ENCODE data around the gene THSD4. TPM values are rescaled to one million over a fixed set of nuclear protein-coding genes. Genes with fewer than 3 reads are reported as not detected.

The THSD4 gene
- total and polyA plus RNA-seq, 2 of the 8 experiments (the other 6 are each of a cell fraction or from before 2014, with no cell fraction given) = 2.5 to 6.2 TPM

DNA sequence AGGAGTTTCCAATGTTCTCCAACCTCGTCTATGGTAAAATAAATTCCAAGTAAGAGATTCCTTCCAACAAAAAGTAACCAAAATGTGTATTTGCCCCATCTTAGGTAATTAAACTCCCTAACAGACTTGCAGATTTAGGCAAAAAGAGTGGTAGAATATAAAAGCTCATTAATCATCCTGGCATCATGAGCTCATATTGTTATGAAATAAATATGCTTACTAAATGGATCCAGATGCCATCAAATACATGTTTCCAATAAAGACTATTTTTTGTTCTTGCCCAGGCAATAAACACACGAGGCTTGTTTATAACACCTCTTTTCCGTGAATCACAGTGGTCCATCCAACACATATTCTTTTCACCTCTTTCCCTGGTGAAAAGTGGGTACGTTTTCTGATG is 189.4 kb downstream of the THSD4 start:
- no peak overlapping the region for H2AK5ac ChIP-seq (ENCODE audit: low read depth, low read length)
- H2BK5ac ChIP-seq (ENCODE audit: low read depth, low read length) = no peak overlapping the region
- no peak overlapping the region for H3K14ac ChIP-seq (ENCODE audit: insufficient read length)
- H3K9ac ChIP-seq (replicated peaks in 1 of 4; ENCODE audit: extremely low read depth in 1 of 4, low read depth in 3 of 4, low read length in 3 of 4) = no peak overlapping the region
- no peak overlapping the region for H4K91ac ChIP-seq (replicated peaks; ENCODE audit: insufficient read length, low read length)
- H3K4me3 ChIP-seq (ENCODE audit: extremely low read depth in 1 of 4, insufficient read depth in 2 of 4, low read depth in 3 of 4, low read length in 4 of 4) = no peak overlapping the region
- DNase-seq (ENCODE audit: low read depth in 1 of 2, low spot score in 2 of 2) = no peak
- no peak overlapping the region for H2BK12ac ChIP-seq (ENCODE audit: low read depth, low read length)
- no peak overlapping the region for H3K56ac ChIP-seq (replicated peaks; ENCODE audit: insufficient read length, low read depth, low read length)
- no peaks in the 10 kb centered on the region for H3K27me3 ChIP-seq (replicated peaks in 1 of 4; ENCODE audit: control insufficient read depth in 3 of 4, extremely low read depth in 1 of 4, insufficient read depth in 3 of 4, low read length in 3 of 4)
- no peak overlapping the region for H3K23ac ChIP-seq (ENCODE audit: insufficient read length)
- CTCF ChIA-PET (ENCODE audit: partially characterized antibody) = interaction anchor here (0.6 to 1.3 kb wide), 4 partner anchors 11 to 674 kb away, joined by 3 to 6 read pairs (median 3); no protein-coding TSS in a partner anchor
- H3K27ac ChIP-seq (ENCODE audit: low read depth, low read length) = no peak overlapping the region
- H4K20me1 ChIP-seq (replicated peaks in 1 of 2; ENCODE audit: control insufficient read depth in 1 of 2, insufficient read depth in 2 of 2, low read length in 2 of 2) = no peaks in the 10 kb centered on the region
- no peaks in the 10 kb centered on the region for H3K36me3 ChIP-seq (ENCODE audit: control insufficient read depth in 2 of 4, insufficient read depth in 4 of 4, low read length in 3 of 4)
- H2BK20ac ChIP-seq (ENCODE audit: low read length) = no peak overlapping the region
- no peaks in the 10 kb centered on the region for H3K4me1 ChIP-seq (replicated peaks in 1 of 4; ENCODE audit: control insufficient read depth in 3 of 4, insufficient read depth in 4 of 4, low read length in 3 of 4)
- H2BK15ac ChIP-seq (ENCODE audit: low read length) = no peak overlapping the region
- FAIRE-seq = no peak
- H3K23me2 ChIP-seq (ENCODE audit: low read depth, low read length) = no peaks in the 10 kb centered on the region
- H3K4me2 ChIP-seq (ENCODE audit: insufficient read depth in 1 of 2, low read depth in 2 of 2, low read length in 2 of 2) = no peak overlapping the region
- WGBS, 2 experiments (ENCODE audit: extremely low coverage in 1 of 2, insufficient coverage in 1 of 2, insufficient read length in 1 of 2, insufficient replicate concordance in 2 of 2, low coverage in 1 of 2, low lambda C conversion rate in 2 of 2, missing lambda C conversion rate in 1 of 2) = 81% methylated on average over 4 of the region's 4 CpGs; no CpG with 5 or more reads in 1 of the 2 experiments
- no peaks in the 10 kb centered on the region for H3K79me1 ChIP-seq (ENCODE audit: low read depth, low read length)
- no peak overlapping the region for H4K5ac ChIP-seq (ENCODE audit: insufficient read length, low read depth, low read length)
- H3K4ac ChIP-seq (replicated peaks; ENCODE audit: insufficient read length, low read depth, low read length) = no peak overlapping the region
- no peak overlapping the region for H4K8ac ChIP-seq (ENCODE audit: extremely low read depth, insufficient read depth, low read length)
- H2AFZ ChIP-seq (ENCODE audit: low read length) = no peak overlapping the region
- 0 out of 4 replicates have a peak, but pooled peaks cover 0 to 5% of the 10 kb centered on the region in 2 experiments for H3K9me3 ChIP-seq (ENCODE audit: insufficient read depth in 2 of 2, low read depth in 1 of 2, low read length in 1 of 2)
- POLR2A ChIA-PET (ENCODE audit: partially characterized antibody) = no interaction called here
- H3K79me2 ChIP-seq (ENCODE audit: control insufficient read depth in 1 of 2, insufficient read depth in 2 of 2, low read length in 2 of 2) = no peaks in the 10 kb centered on the region
- no peak overlapping the region for H3K18ac ChIP-seq (ENCODE audit: extremely low read depth, low read length)
- H2BK120ac ChIP-seq (replicated peaks; ENCODE audit: low read depth, low read length) = no peak overlapping the region
- TF ChIP-seq TBP (IDR thresholded peaks at IDR 0.05; ENCODE audit: low read depth, low read length) (no peak), SRF (IDR thresholded peaks at IDR 0.05; ENCODE audit: low read depth, low read length) (no peak), CEBPB (IDR thresholded peaks at IDR 0.05; ENCODE audit: low read depth, low read length) (no peak)

Measured in H1 (cell line).